Uterus (tissue), 2 donors: ENCODE data around the gene BHLHA15.

ENCODE experiments used
- CTCF ChIP-seq, 4 experiments: fragments of 200-600 bp in 2 of 4; fragments of 450-650 bp in 2 of 4; sonication (generic) in 2 of 4; IDR thresholded peaks; one replicate each; pipeline ENCODE4 v1.5.1; 2016 to 2019; ENCODE audit warnings: antibody characterized with exemption in 4 of 4, mild to moderate bottlenecking in 2 of 4, moderate library complexity in 1 of 4
- POLR2A ChIP-seq, 2 donors: fragments of 450-650 bp; IDR thresholded peaks; one replicate each; pipeline ENCODE4 v1.6.1; 2016; ENCODE audit warnings: antibody characterized with exemption in 2 of 2, mild to moderate bottlenecking in 1 of 2, moderate library complexity in 1 of 2

GRCh38 chr7:98256431-98256830 is 45.2 kb downstream of the BHLHA15 start:
- TF ChIP-seq CTCF (IDR thresholded peaks at IDR 0.05) (no peak), POLR2A (IDR thresholded peaks at IDR 0.05) (no peak)
